GM18517 (cell line): ENCODE measurements around the gene KRT1.
"Not testable (repeated sequence)": the region's sequence is repeated elsewhere in the genome, so short reads cannot be mapped to it uniquely, and the experiment has no call there.

ENCODE experiments used
- ATAC-seq: cut with Tn5 transposase; IDR thresholded peaks from one replicate; pipeline ENCODE4 v1.9.1; 2021; ENCODE audit warnings: mild to moderate bottlenecking, moderate library complexity; ENCODE audit not compliant: unreplicated experiment

Gene KRT1

GRCh38 chr12:52683575-52684300 is 3.5 kb upstream of the KRT1 start:
- ATAC-seq: no peak

GRCh38 chr12:52682938-52683574 is 2.8 kb upstream of the KRT1 start:
- ATAC-seq: no peak

GRCh38 chr12:52682381-52682660 is 2.1 kb upstream of the KRT1 start:
- ATAC-seq: no peak

GRCh38 chr12:52681526-52682380 is 1.5 kb upstream of the KRT1 start:
- ATAC-seq: no peak

- ATAC-seq: no peak
Measured at GRCh38 chr12:52679875-52680274, 332 bp downstream of the KRT1 start.

- ATAC-seq: no peak
Measured at GRCh38 chr12:52677671-52678070, 2.5 kb downstream of the KRT1 start.

GRCh38 chr12:52677126-52677525 is 3.1 kb downstream of the KRT1 start:
- no peak for ATAC-seq

- no peak for ATAC-seq
Measured at GRCh38 chr12:52676163-52676562, 4.0 kb downstream of the KRT1 start.

GRCh38 chr12:52675301-52675701 is 4.9 kb downstream of the KRT1 start:
- no peak for ATAC-seq

GRCh38 chr12:52674433-52674775 is 5.8 kb downstream of the KRT1 start:
- ATAC-seq: no peak

- no peak for ATAC-seq
Measured at GRCh38 chr12:52673713-52674432, 6.3 kb downstream of the KRT1 start.

GRCh38 chr12:52673217-52673616 is 7.0 kb downstream of the KRT1 start:
- ATAC-seq: no peak

GRCh38 chr12:52672321-52672933 is 7.8 kb downstream of the KRT1 start:
- no peak for ATAC-seq

- ATAC-seq: no peak
Measured at GRCh38 chr12:52670961-52671360, 9.2 kb downstream of the KRT1 start.

- ATAC-seq: no peak
Measured at GRCh38 chr12:52670506-52670905, 9.7 kb downstream of the KRT1 start.

GRCh38 chr12:52669941-52670340 is 10.3 kb downstream of the KRT1 start:
- ATAC-seq: not testable (repeated sequence)

- no peak for ATAC-seq
Measured at GRCh38 chr12:52669426-52669825, 10.8 kb downstream of the KRT1 start.

GRCh38 chr12:52667931-52668330 is 12.3 kb downstream of the KRT1 start:
- no peak for ATAC-seq

- ATAC-seq: no peak
Measured at GRCh38 chr12:52667509-52667908, 12.7 kb downstream of the KRT1 start.

GRCh38 chr12:52666471-52666870 is 13.7 kb downstream of the KRT1 start:
- ATAC-seq: no peak

GRCh38 chr12:52663420-52663819 is 16.8 kb downstream of the KRT1 start:
- no peak for ATAC-seq
